HepG2 (cell line): ENCODE data around the gene TPD52L2. TPM values are rescaled to one million over a fixed set of nuclear protein-coding genes. Genes with fewer than 3 reads are reported as not detected.

Source experiments
- ATAC-seq: fragments of 200-7000 bp; cut with Tn5 transposase; 3 replicates; pipeline ENCODE4 v1.9.1; 2020; ENCODE audit warnings: mild to moderate bottlenecking, moderate library complexity
- BruUV-seq: library from RNA; stranded (reverse); fragments of 400-500 nt; replicated peaks from 2 replicates; lab custom pipeline; 2021; lab: Mats Ljungman, UMichigan
- CTCF ChIA-PET: fragments of 300-600 bp; formaldehyde crosslinking; extraction: SDS; loops from one replicate; lab custom pipeline; 2021; ENCODE audit warnings: low total read pairs, inconsistent platforms, low intra/inter-chr PET ratio; lab: Yijun Ruan, JAX
- POLR2A ChIA-PET: fragments of 350-600 bp; sonication (Branson Sonifier 250); formaldehyde crosslinking; loops from one replicate; lab custom pipeline; 2020; ENCODE audit warnings: antibody characterized with exemption, inconsistent platforms; lab: Yijun Ruan, JAX
- DNase-seq: peaks from one replicate; pipeline ENCODE4 v3.0.0-alpha.2; 2015; ENCODE audit warnings: low spot score
- FAIRE-seq: peaks from 3 replicates; lab custom pipeline; 2011; peaks lifted over from hg19 to GRCh38; lab: Jason Lieb, UNC
- H2AFZ ChIP-seq: one replicate; pipeline ENCODE4 v1.6.1; 2011; ENCODE audit warnings: low read length, inconsistent platforms
- H3K27ac ChIP-seq: fragments of 300-600 bp; 3 replicates; pipeline ENCODE4 v1.8.0; 2011; ENCODE audit warnings: mixed run types, mild to moderate bottlenecking, mixed read lengths, low read length, inconsistent platforms; ENCODE audit not compliant: insufficient read depth; ENCODE audit errors: extremely low read length
- H3K27me3 ChIP-seq, 2 experiments: fragments of 200-600 bp in 1 of 2; 2 replicates in 1 of 2; 3 replicates in 1 of 2; pipeline versions ENCODE4 v1.6.0 to v1.8.0; 2011; ENCODE audit warnings: low read length in 2 of 2, mild to moderate bottlenecking in 2 of 2, moderate library complexity in 2 of 2, inconsistent platforms in 1 of 2; ENCODE audit not compliant: insufficient read depth in 2 of 2, control insufficient read depth in 1 of 2
- H3K36me3 ChIP-seq, 2 experiments: fragments of 200-600 bp in 1 of 2; replicated peaks in 1 of 2; 2 replicates in 1 of 2; 3 replicates in 1 of 2; pipeline versions ENCODE4 v1.5.1 to v1.8.0; 2011; ENCODE audit warnings: low read length in 2 of 2, inconsistent platforms in 1 of 2; ENCODE audit not compliant: insufficient read depth in 2 of 2, control insufficient read depth in 1 of 2
- H3K4me1 ChIP-seq: 2 replicates; pipeline ENCODE4 v1.5.1; 2012; ENCODE audit warnings: low read length, inconsistent platforms; ENCODE audit not compliant: insufficient read depth
- H3K4me2 ChIP-seq: 2 replicates; pipeline ENCODE4 v1.6.0; 2011; ENCODE audit warnings: low read depth, low read length, inconsistent platforms
- H3K4me3 ChIP-seq, 3 experiments: fragments of 200-600 bp in 1 of 3; sonication (generic), shearing (Covaris generic) in 1 of 3; replicated peaks in 1 of 3; 2 replicates each; pipeline ENCODE4 v1.5.1; 2011 to 2016; ENCODE audit warnings: low read length in 3 of 3, inconsistent platforms in 2 of 3, low read depth in 2 of 3, mild to moderate bottlenecking in 2 of 3, control low read depth in 1 of 3, mixed read lengths in 1 of 3; ENCODE audit not compliant: insufficient read depth in 1 of 3
- H3K79me2 ChIP-seq: one replicate; pipeline ENCODE4 v1.6.1; 2011; ENCODE audit warnings: low read length, inconsistent platforms; ENCODE audit not compliant: insufficient read depth
- H3K9ac ChIP-seq: 2 replicates; pipeline ENCODE4 v1.6.0; 2011; ENCODE audit warnings: mild to moderate bottlenecking, low read depth, low read length, inconsistent platforms; ENCODE audit not compliant: insufficient read depth
- H3K9me3 ChIP-seq: 2 replicates; pipeline ENCODE4 v1.5.1; 2012; ENCODE audit warnings: mild to moderate bottlenecking, low read length
- H4K20me1 ChIP-seq: 2 replicates; pipeline ENCODE4 v1.6.0; 2011; ENCODE audit warnings: inconsistent platforms, mild to moderate bottlenecking, low read length, moderate library complexity; ENCODE audit not compliant: insufficient read depth
- BRD4 ChIP-seq: sonication (generic); formaldehyde crosslinking; IDR thresholded peaks from 2 replicates; pipeline ENCODE4 v1.4.0; 2020; ENCODE audit warnings: missing genetic modification reagents
- CAMTA2 ChIP-seq: sonication (generic); formaldehyde crosslinking; IDR thresholded peaks from 2 replicates; pipeline ENCODE4 v1.4.0; 2020; ENCODE audit warnings: mild to moderate bottlenecking, missing genetic modification reagents, borderline replicate concordance
- GABPA ChIP-seq, 2 experiments: IDR thresholded peaks; 2 replicates each; pipeline ENCODE4 v1.6.1; 2011 to 2016; ENCODE audit warnings: low read depth in 2 of 2, low read length in 1 of 2, missing biosample characterization in 1 of 2, missing genetic modification characterization in 1 of 2
- POLR2AphosphoS2 ChIP-seq: IDR thresholded peaks from 2 replicates; pipeline ENCODE4 v1.6.1; 2011; ENCODE audit warnings: low read depth, low read length, improper control_type of control experiment
- RARA ChIP-seq: IDR thresholded peaks from 2 replicates; pipeline ENCODE4 v1.6.1; 2016; ENCODE audit warnings: missing genetic modification reagents, missing compliant biosample characterization
- SRSF4 ChIP-seq: fragments of 200-400 bp; formaldehyde crosslinking; IDR thresholded peaks from one replicate; pipeline ENCODE4 v1.6.1; 2018; ENCODE audit warnings: mild to moderate bottlenecking, low read depth, low read length, moderate library complexity; ENCODE audit not compliant: poor library complexity, severe bottlenecking
- TCF7L2 ChIP-seq: IDR thresholded peaks from 2 replicates; pipeline ENCODE4 v1.6.1; 2011; ENCODE audit warnings: mild to moderate bottlenecking, low read depth, low read length, moderate library complexity
- THAP8 ChIP-seq: sonication (generic); formaldehyde crosslinking; IDR thresholded peaks from 2 replicates; pipeline ENCODE4 v1.5.1; 2020; ENCODE audit warnings: missing genetic modification reagents, mild to moderate bottlenecking, borderline replicate concordance
- ZNF780A ChIP-seq: sonication (generic); formaldehyde crosslinking; IDR thresholded peaks from 2 replicates; pipeline ENCODE4 v1.8.0; 2022; ENCODE audit warnings: mild to moderate bottlenecking, missing genetic modification reagents, moderate library complexity
- WGBS: methylation state at CpG from one replicate; pipeline ENCODE4 v1.1.6; 2017; ENCODE audit warnings: low lambda C conversion rate; 5-methylcytosine and 5-hydroxymethylcytosine counted together
- in situ Hi-C: cut with HindIII; loops from 2 replicates; pipeline ENCODE4 v1.10.0; 2017; ENCODE audit warnings: low pct_unique_long_range_greater_than_20kb; ENCODE audit not compliant: extremely low pct_ligation_motif_present
- intact Hi-C: fragments of 100-400 bp; cut with micrococcal nuclease; formaldehyde crosslinking; loops from one replicate; pipeline ENCODE4 v1.10.0; 2022; ENCODE audit not compliant: unreplicated experiment
- polyA plus RNA-seq, 8 experiments: library from polyadenylated mRNA; depleted of rRNA in 3 of 8; stranded (reverse) in 7 of 8; unstranded in 1 of 8; fragments of >200 nt; fragmentation: Illumina TruSeq in 4 of 8; extraction: Trizol in 4 of 8; gene quantifications; 2 replicates each; pipeline versions ENCODE4 v1.2.1 to v1.2.3, GENCODE V29; 2011 to 2016; ENCODE audit warnings: low read depth in 4 of 8, missing spikeins in 1 of 8, mixed read lengths in 1 of 8; ENCODE audit not compliant: insufficient read depth in 1 of 8
- total RNA-seq, 5 experiments: library from RNA; depleted of rRNA; stranded (reverse); fragments of >200 nt; fragmentation: Illumina TruSeq; extraction: Trizol; gene quantifications; 2 replicates each; pipeline ENCODE4 v1.2.3, GENCODE V29; 2016; ENCODE audit warnings: low read depth in 1 of 5

TPD52L2 gene
- total and polyA plus RNA-seq, 2 of the 13 experiments (the other 11 are each of a cell fraction or from before 2014, with no cell fraction given), result 156 to 184 TPM

GRCh38 chr20:63911176-63911575 is 46.1 kb downstream of the TPD52L2 start:
- H3K4me3 ChIP-seq, result no peak overlapping the region
- H3K4me1 ChIP-seq, result peaks cover 40% of the 10 kb centered on the region
- no peak overlapping the region for H3K9ac ChIP-seq
- H3K4me2 ChIP-seq, result no peak overlapping the region
- no peak for DNase-seq
- POLR2A ChIA-PET, result no interaction called here
- 96% methylated on average over 12 of the region's 12 CpGs for WGBS
- peaks cover 87% of the 10 kb centered on the region for H3K79me2 ChIP-seq
- FAIRE-seq, result no peak
- peaks cover 3 to 9% of the 10 kb centered on the region in 2 experiments; a peak in 3 of 5 replicates for H3K36me3 ChIP-seq
- CTCF ChIA-PET, result interaction anchor here (1.0 kb wide), 1 partner anchor 62 kb away, joined by 4 read pairs; no protein-coding TSS in a partner anchor
- H3K9me3 ChIP-seq, result no peaks in the 10 kb centered on the region
- TF ChIP-seq ZNF780A (CRISPR knock-in tag), result no peak
- 0 out of 2 replicates have a peak, but pooled peaks have one; percentile 11 for TF ChIP-seq GABPA (IDR thresholded peaks at IDR 0.05; ENCODE audit: low read depth, low read length)
- TF ChIP-seq GABPA (CRISPR knock-in tag; IDR thresholded peaks at IDR 0.05; ENCODE audit: low read depth), result no peak
- in situ Hi-C loops (no loop called here), intact Hi-C loops (no loop called here)
- no peaks in the 10 kb centered on the region for H3K27me3 ChIP-seq
- BruUV-seq, result no TSS peak
- no peak for ATAC-seq
- no peak overlapping the region for H2AFZ ChIP-seq
- no peak overlapping the region for H3K27ac ChIP-seq
- peaks cover 42% of the 10 kb centered on the region for H4K20me1 ChIP-seq

- no TSS peak for BruUV-seq
- intact Hi-C loops (no loop called here), in situ Hi-C loops (no loop called here)
- ChIA-PET POLR2A (no interaction called here), CTCF (no interaction called here)
- Histone ChIP-seq H3K36me3 (peaks cover 6 to 15% of the 10 kb centered on the region in 2 experiments; a peak in 4 of 5 replicates), H3K27ac (no peak overlapping the region), H3K27me3 (no peaks in the 10 kb centered on the region), H3K9ac (no peak overlapping the region), H3K4me2 (no peak overlapping the region), H3K9me3 (no peaks in the 10 kb centered on the region), H2AFZ (no peak overlapping the region), H4K20me1 (peaks cover 22% of the 10 kb centered on the region; the same call in 1 of the 2 replicates), H3K4me1 (peaks cover 23% of the 10 kb centered on the region), H3K79me2 (peaks cover 72% of the 10 kb centered on the region), H3K4me3 (no peak overlapping the region)
- FAIRE-seq, result no peak
- no peak for TF ChIP-seq POLR2AphosphoS2
- TF ChIP-seq TCF7L2, result no peak
- no peak for TF ChIP-seq BRD4
- no peak for TF ChIP-seq SRSF4
- TF ChIP-seq RARA (CRISPR knock-in tag), result no peak
- no peak for TF ChIP-seq CAMTA2 (CRISPR knock-in tag)
- TF ChIP-seq THAP8, result no peak
- no peak for ATAC-seq
- no peak for DNase-seq
- WGBS, result 99% methylated on average over 12 of the region's 12 CpGs
These were observed 48.7 kb downstream of the TPD52L2 start for GRCh38 chr20:63913768-63914167.
